Measurements from ENCODE around the gene HCRTR2.

DNA sequence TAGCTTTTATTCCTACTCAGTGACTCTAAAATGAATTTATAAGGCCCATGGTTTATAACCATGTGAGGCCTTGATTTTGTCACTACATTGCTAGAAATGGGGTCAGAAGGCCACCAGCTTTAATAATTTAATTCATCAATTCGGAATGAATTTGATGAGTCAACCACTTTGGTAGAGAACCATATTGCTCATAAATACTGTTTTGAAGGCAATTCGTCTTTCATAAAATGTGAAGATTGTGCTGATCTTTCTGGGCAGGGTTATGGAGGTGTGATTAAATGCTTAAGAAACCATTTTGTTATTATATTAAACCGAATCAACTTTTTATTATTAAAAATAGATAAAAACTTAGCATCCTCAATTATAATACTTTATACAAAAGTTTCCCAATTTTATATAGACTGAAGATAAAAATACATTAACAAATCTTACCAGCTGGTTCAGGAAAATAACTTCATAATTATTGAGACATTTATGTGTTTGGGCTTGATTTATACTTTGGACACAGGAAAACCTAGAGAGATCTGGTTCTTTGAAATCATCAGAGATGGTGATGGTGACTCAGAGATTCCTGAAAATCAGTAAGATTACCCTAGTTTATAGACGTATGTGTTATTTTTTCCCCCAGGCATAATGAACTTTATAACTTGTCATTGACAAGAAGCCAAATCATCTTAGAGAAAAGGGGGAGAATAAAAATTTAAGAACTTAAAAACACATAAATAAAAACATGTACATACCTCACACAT, 10.6 kb downstream of the HCRTR2 start:
- TF ChIP-seq, protein P1, sequence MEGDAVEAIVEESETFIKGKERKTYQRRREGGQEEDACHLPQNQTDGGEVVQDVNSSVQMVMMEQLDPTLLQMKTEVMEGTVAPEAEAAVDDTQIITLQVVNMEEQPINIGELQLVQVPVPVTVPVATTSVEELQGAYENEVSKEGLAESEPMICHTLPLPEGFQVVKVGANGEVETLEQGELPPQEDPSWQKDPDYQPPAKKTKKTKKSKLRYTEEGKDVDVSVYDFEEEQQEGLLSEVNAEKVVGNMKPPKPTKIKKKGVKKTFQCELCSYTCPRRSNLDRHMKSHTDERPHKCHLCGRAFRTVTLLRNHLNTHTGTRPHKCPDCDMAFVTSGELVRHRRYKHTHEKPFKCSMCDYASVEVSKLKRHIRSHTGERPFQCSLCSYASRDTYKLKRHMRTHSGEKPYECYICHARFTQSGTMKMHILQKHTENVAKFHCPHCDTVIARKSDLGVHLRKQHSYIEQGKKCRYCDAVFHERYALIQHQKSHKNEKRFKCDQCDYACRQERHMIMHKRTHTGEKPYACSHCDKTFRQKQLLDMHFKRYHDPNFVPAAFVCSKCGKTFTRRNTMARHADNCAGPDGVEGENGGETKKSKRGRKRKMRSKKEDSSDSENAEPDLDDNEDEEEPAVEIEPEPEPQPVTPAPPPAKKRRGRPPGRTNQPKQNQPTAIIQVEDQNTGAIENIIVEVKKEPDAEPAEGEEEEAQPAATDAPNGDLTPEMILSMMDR (conservative IDR thresholded peaks at IDR 0.05; ENCODE audit: low read depth, low read length): no peak
- TF ChIP-seq EZH2phosphoT487 (IDR thresholded peaks at IDR 0.05; ENCODE audit: borderline replicate concordance, low read length) (no peak), EZH2 (IDR thresholded peaks at IDR 0.05; ENCODE audit: low read length, unreplicated experiment) (no peak)
